ENCODE data around the gene GSTA1.

Gene GSTA1

DNA sequence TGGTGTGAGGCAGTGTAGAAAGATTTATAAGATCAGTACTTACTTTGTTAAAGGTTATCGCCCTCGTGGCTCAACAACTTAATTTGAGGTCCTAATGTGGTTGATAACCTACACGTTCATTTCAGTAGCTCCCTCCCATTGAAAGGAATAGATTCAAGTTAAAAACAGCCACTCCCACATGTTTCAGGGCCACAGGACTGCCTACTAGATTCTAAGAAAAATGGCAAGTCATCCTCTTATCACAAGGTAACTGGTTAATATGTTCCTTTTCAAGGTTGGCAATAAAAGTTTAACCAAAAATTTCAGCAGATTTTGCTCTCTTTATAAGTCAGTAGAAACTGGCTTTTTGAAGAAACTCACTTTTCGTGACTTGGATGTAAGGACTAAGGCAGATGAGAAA, 57.4 kb downstream of the GSTA1 start:
- H3K4me3 ChIP-seq (ENCODE audit: low read length): no peak overlapping the region
- TF ChIP-seq ZNF274 (IDR thresholded peaks at IDR 0.05; ENCODE audit: low read depth, low read length): no peak

DNA sequence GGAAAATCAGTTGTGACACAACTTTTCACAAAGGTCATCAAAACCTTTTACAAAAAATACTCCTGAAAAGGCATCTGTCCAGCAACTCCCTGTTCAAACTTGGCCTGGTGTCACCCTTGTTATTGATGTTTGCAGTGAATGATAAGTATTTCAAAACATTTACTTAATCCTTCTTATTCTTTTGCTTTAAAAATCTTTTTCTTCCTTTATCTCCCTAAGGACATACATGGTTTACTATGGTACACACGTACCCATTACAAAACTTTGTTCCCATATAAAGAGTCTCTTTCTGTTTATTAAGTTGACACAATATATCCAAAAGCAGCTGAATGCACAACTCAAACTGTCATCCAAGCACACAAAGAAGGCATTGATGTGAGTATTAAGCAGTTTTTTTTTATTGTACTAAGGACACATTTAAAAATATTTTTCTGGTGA, 57.8 kb downstream of the GSTA1 start:
- TF ChIP-seq ZNF274 (IDR thresholded peaks at IDR 0.05; ENCODE audit: low read depth, low read length): no peak
- H3K4me3 ChIP-seq (ENCODE audit: low read length): no peak overlapping the region

DNA sequence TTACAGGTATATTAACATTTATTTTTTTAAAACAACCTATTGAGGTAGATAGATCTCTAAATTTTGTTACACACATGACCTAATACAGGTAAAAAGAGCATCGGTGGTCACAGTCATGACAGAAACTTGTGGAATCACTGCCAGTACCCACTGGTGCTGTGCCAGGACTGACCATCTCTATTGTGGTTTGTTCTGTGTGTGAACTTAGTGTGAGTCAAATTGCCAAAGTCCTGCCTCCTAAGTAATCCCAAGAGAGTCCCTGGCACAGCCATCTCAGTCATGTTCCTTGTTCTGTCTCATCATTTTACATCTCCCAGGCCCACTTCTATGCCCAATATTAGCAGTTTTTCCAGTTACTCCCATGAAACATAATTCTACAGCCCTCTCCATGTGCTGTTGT, 61.7 kb downstream of the GSTA1 start:
- TF ChIP-seq ZNF274 (IDR thresholded peaks at IDR 0.05; ENCODE audit: low read depth, low read length): no peak
- no peak overlapping the region for H3K4me3 ChIP-seq (ENCODE audit: low read length)

Data from GM08714 (cell line).